Calu3 (cell line): ENCODE results near the gene CCBE1. TPM values are rescaled to one million over a fixed set of nuclear protein-coding genes. Genes with fewer than 3 reads are reported as not detected.

Experiments used
- BruUV-seq: library from RNA; stranded (reverse); fragments of 400-500 nt; replicated peaks from 2 replicates; lab custom pipeline; 2021; lab: Mats Ljungman, UMichigan
- CTCF ChIA-PET: fragments of 300-600 bp; sonication (Branson Sonifier 250); formaldehyde crosslinking; loops from one replicate; lab custom pipeline; 2022; ENCODE audit warnings: antibody characterized with exemption; lab: Charles Lee
- DNase-seq: peaks from one replicate; pipeline ENCODE4 v3.0.0; 2022
- H3K27ac Mint-ChIP-seq: one replicate; pipeline ENCODE4 v1.8.0; 2022; ENCODE audit warnings: mixed read lengths; ENCODE audit not compliant: unreplicated experiment
- H3K27me3 Mint-ChIP-seq: one replicate; pipeline ENCODE4 v1.8.0; 2022; ENCODE audit warnings: mixed read lengths; ENCODE audit not compliant: unreplicated experiment
- H3K36me3 Mint-ChIP-seq: one replicate; pipeline ENCODE4 v1.8.0; 2022; ENCODE audit warnings: mild to moderate bottlenecking, moderate library complexity, mixed read lengths; ENCODE audit not compliant: insufficient read depth, unreplicated experiment
- H3K4me1 Mint-ChIP-seq: one replicate; pipeline ENCODE4 v1.8.0; 2022; ENCODE audit warnings: mild to moderate bottlenecking, low read depth, mixed read lengths; ENCODE audit not compliant: unreplicated experiment
- H3K4me3 Mint-ChIP-seq: one replicate; pipeline ENCODE4 v1.8.0; 2022; ENCODE audit warnings: mild to moderate bottlenecking, low read depth, moderate library complexity, mixed read lengths; ENCODE audit not compliant: unreplicated experiment
- H3K9me3 Mint-ChIP-seq: one replicate; pipeline ENCODE4 v1.8.0; 2022; ENCODE audit warnings: low read depth, mixed read lengths; ENCODE audit not compliant: unreplicated experiment
- intact Hi-C: fragments of 100-400 bp; cut with micrococcal nuclease; formaldehyde crosslinking; loops from one replicate; pipeline ENCODE4 v1.10.0; 2022; ENCODE audit not compliant: unreplicated experiment
- total RNA-seq: library from RNA; stranded (reverse); gene quantifications from 2 replicates; pipeline ENCODE4 v1.2.3, GENCODE V29; 2022
- TF ChIP-seq, protein P1 (sequence below): fragments of 200-600 bp; IDR thresholded peaks from one replicate; pipeline ENCODE4 v1.8.0; 2022; ENCODE audit warnings: antibody characterized with exemption; ENCODE audit not compliant: unreplicated experiment

CCBE1 gene
- total RNA-seq, 1 experiment from 2014 or later: 0.12 TPM

DNA sequence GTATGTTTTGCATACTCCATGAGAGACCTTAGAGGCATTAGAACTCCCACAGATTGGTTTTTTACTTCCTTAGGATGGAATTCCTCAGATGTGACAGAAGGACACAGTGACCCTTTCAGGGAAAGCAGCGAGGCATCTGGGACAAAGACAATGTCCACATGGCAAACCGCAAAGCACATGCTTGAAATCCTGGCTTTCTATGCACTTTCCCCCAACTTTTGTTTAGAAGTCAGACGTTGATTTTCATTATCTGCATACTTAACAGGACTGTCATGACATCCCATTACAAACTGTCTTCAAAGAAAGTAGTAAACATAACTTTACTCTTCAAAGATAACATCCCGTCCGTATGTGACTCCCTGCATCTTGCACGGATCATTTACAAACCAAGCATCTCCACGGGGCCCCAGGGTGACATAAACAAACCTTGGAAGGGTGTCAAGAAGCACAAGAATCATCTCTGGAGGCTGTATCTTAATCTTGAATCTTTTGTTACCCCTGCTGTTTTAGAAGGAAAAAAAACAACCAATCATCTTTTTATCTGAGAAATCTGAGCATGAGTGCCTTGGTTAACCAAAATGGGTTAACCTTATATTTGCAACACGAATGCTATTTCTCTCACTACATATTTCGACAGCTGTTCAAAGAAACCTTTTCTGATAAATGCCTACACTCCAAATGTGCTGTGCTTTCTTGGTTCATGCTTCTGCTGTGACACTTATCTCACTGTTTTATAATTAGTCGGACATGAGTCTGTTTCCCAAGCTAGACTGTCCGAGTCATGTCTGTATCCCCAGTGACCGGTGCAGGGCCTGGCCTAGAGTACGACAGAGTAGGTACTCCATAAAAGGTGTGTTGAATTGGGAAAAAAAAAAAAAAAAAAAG lies 90.8 kb downstream of the CCBE1 start:
- Mint-ChIP-seq H3K36me3 (no peaks in the 10 kb centered on the region), H3K27ac (no peak overlapping the region), H3K27me3 (peaks cover 93% of the 10 kb centered on the region), H3K4me3 (no peak overlapping the region), H3K9me3 (peaks cover under 1% of the 10 kb centered on the region), H3K4me1 (no peaks in the 10 kb centered on the region)
- no TSS peak for BruUV-seq
- TF ChIP-seq, protein P1, sequence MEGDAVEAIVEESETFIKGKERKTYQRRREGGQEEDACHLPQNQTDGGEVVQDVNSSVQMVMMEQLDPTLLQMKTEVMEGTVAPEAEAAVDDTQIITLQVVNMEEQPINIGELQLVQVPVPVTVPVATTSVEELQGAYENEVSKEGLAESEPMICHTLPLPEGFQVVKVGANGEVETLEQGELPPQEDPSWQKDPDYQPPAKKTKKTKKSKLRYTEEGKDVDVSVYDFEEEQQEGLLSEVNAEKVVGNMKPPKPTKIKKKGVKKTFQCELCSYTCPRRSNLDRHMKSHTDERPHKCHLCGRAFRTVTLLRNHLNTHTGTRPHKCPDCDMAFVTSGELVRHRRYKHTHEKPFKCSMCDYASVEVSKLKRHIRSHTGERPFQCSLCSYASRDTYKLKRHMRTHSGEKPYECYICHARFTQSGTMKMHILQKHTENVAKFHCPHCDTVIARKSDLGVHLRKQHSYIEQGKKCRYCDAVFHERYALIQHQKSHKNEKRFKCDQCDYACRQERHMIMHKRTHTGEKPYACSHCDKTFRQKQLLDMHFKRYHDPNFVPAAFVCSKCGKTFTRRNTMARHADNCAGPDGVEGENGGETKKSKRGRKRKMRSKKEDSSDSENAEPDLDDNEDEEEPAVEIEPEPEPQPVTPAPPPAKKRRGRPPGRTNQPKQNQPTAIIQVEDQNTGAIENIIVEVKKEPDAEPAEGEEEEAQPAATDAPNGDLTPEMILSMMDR: no peak
- CTCF ChIA-PET: interaction anchor here (0.7 kb wide), 2 partner anchors 19 to 293 kb away, joined by 5 read pairs; partner anchors contain the start of gene PMAIP1
- intact Hi-C loops: no loop called here
- no peak for DNase-seq

DNA sequence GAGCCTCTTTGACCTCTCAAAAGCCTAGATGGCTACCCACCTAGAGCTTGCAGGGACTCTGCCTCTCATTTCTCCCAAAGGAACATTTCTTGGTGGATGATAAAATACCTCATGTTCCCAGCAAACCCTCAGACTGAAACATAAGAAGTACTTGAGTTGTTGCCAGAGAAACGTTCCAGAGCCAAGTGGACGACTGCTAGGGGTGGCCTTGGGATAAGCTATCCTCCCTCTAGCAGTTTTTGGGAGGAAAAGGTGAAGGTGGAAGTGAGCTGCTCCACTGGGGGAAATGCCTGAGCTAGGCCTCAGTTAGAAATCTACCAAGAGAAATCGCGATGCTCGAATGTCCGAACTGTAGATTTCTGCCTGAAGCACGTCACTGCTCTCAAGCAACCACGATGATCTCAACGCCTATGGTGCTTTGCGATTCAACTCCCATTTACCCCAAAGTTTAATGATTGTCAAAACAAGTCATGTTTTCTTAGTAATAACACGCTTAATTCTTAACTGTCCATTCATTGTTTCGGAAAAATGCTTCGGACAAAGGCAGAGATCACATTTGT lies 91.5 kb downstream of the CCBE1 start:
- Mint-ChIP-seq H3K9me3 (peaks cover 3% of the 10 kb centered on the region), H3K4me3 (no peak overlapping the region), H3K27me3 (peaks cover 93% of the 10 kb centered on the region), H3K4me1 (no peaks in the 10 kb centered on the region), H3K27ac (no peak overlapping the region), H3K36me3 (no peaks in the 10 kb centered on the region)
- BruUV-seq: no TSS peak
- CTCF ChIA-PET: no interaction called here
- intact Hi-C loops: no loop called here
- TF ChIP-seq, protein P1: no peak
- no peak for DNase-seq

DNA sequence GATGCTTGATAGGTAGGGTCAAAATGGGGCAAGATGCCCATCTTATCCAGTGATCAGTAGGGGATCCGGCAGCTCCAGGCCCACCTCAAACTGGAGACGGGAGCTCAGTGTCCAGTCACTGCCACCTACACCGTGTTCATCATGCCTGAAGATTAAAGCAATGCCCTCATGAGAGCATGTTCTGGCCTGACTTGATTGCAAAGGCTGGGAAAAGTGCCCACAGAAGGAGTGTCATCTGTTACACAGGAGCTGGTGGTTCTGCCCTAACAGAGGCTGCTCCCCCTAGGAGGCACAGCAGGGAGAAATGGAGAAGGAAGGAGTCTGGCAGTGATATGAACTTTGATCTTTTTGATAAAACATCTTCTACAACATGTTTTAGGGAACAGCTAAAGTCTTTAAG lies 92.3 kb downstream of the CCBE1 start:
- H3K36me3 Mint-ChIP-seq: no peaks in the 10 kb centered on the region
- peaks cover 3% of the 10 kb centered on the region for H3K9me3 Mint-ChIP-seq
- H3K4me3 Mint-ChIP-seq: no peak overlapping the region
- TF ChIP-seq, protein P1: no peak
- no TSS peak for BruUV-seq
- H3K27ac Mint-ChIP-seq: no peak overlapping the region
- H3K4me1 Mint-ChIP-seq: no peaks in the 10 kb centered on the region
- no peak for DNase-seq
- CTCF ChIA-PET: interaction anchor here (0.6 kb wide), 1 partner anchor 17 kb away, joined by 3 read pairs; no protein-coding TSS in a partner anchor
- peaks cover 93% of the 10 kb centered on the region for H3K27me3 Mint-ChIP-seq
- intact Hi-C loops: no loop called here

DNA sequence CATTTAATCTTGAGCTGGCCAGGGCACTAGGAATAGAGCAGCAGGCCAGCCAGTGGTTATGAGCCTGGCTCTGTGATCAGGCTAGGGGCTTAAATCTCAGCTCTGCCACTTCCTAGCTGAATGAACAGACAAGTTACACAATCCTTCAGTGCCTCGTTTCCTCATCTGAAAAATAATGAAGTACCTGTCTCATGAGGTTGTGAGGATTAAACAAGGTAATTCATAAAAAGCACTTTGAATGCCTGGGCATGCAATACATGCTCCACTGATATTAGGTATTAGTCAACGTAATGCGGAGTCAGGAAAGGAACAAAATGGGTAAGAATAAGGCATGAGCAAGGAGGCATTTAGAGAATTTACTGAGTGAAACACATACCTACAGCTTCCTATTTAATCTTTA lies 100.2 kb downstream of the CCBE1 start:
- Mint-ChIP-seq H3K4me3 (no peak overlapping the region), H3K4me1 (no peaks in the 10 kb centered on the region), H3K27ac (no peak overlapping the region), H3K9me3 (peaks cover 3% of the 10 kb centered on the region), H3K36me3 (no peaks in the 10 kb centered on the region), H3K27me3 (peaks cover 95% of the 10 kb centered on the region)
- intact Hi-C loops: no loop called here
- no peak for DNase-seq
- TF ChIP-seq, protein P1: no peak
- CTCF ChIA-PET: no interaction called here
- BruUV-seq: no TSS peak
